HG02938 (cell line): Measurements from ENCODE around the gene SMIM14.
"Not testable (repeated sequence)": the region's sequence is repeated elsewhere in the genome, so short reads cannot be mapped to it uniquely, and the experiment has no call there.

Source experiments
- ATAC-seq: cut with Tn5 transposase; IDR thresholded peaks from one replicate; pipeline ENCODE4 v1.9.1; 2021; ENCODE audit warnings: mild to moderate bottlenecking, moderate library complexity; ENCODE audit not compliant: unreplicated experiment

SMIM14 gene

DNA sequence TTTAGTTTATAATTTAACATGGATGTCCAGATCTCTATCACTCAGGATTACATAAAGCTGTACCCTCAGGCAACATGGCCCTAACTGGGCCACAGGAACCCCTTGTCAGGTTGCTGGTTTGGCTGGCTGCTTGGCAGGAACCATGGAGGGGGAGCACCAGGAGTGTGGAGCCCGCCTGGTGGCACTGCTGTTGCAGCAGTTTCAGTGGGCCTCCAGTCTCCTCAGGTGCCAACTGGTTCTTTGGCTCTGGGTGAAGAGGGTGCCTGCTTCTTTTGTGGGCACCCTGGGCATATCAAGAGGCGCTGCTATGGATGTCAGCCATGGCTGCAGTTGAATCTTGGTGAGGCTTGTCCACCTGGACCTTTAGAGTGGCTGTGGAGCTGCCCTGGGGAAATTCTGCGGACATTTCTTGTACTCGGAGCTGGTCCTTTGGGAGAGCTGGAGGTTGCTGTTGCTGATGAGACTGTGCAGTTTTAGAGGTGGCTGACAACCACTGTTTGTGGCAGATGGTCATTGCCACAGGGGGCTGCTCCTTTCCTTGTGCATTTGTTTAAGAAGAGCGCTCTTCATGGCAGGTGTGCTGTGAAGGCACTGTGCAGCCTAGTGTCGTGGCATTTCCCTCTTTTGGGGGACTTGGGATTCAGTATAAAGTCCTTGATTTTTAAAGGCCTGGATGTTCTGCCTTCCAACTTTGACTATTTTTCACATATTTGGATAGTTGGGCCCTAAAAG is 10.3 kb upstream of the SMIM14 start:
- ATAC-seq: no peak

DNA sequence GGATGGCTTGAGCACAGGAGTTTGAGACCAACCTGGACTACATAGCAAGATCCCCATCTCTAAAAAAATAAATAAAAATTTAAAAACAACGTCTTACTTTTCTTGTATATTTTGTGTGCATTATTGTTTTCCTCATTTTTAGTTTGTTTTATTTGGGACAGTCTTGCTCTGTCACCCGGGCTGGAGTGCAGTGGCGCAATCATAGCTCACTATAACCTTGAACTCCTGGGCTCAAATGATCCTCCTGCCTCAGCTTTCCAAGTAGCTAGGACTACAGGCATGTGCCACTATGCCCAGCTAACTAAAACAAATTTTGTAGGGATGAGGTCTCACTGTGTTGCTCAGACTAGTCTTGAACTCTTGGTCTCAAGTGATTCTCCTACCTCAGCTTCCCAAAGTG is 9.5 kb upstream of the SMIM14 start:
- no peak for ATAC-seq

DNA sequence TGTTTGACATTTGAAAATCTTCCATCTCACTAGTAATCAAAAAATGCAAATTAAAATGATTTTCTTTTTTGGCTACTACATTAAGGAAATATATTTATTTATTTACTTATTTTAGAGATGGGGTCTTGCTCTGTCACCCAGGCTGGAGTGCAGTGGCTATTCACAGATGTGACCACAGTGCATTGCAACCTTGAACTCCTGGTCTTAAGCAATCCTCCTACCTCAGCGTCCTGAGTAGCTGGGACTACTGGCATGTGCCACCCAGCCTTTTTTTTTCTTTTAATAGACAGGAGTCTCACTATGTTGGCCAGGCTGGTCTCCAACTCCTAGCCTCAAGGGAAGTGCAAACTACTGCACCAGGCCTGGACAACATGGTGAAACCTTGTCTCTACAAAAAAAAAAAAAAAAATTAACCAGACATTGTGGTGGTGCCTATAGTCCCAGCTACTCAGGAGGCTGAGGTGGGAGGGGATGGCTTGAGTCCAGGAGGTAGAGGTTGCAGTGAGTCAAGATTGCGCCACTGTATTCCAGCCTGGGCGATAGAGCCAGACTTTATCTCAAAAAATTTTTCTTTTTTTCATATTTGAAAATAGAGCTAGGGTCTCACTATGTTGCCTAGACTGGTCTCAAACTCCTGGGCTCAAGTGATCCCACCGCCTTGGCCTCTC is 4.4 kb upstream of the SMIM14 start:
- no peak for ATAC-seq

DNA sequence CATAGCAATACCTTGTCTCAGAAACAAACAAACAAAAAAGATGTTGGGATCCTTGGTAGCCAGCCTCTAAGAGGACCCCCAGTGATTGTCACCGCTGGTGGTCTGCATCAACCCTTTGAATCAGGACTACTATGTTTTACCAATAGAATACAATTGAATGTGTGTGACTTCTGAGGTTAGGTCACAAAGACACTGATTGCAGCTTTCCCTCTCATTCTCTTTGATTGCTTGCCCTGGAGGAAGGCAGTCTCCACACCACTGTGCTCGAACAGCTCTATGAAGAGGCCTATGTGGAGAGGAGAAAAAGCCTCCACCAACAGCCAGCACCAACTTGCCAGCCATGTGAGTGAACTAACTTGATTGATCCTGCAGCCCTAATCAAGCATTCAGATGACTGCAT is 2.8 kb upstream of the SMIM14 start:
- ATAC-seq: no peak

DNA sequence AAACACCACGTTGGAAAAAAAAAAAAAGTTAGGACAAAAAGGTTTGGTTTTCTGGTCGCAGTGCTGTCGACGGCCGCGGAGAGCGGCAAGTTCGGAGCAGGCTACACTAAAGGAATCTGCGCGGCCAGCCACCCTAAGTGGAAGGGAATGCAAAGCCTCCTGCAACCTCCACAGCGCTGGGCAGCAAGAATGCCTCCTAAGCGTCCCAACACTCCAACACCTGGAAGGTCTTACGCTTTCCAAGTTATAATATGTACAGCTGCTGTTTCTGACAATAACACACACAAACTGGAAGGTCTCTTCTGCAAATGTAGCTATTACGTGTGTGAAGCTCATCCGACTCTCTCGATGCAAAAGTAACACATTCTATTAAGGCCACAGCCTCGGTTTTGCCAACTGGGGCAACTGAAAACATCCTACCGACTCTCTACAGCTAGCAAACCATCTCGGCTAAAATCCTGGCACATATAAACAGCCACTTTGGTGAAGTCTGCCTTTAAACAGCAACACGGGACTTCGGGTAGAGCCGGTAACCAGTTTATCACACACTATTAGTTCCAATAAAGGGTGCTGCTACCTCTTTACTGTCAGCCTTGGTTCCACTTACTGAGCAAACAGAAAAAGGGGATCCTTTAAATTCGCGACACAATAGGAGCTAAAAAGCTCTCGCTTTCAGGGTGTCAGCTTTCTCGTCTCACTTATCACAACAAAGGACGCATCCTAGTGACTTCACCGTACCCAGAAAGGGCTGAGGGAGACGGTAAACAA is 895 bp downstream of the SMIM14 start:
- peak; percentile 14 for ATAC-seq

DNA sequence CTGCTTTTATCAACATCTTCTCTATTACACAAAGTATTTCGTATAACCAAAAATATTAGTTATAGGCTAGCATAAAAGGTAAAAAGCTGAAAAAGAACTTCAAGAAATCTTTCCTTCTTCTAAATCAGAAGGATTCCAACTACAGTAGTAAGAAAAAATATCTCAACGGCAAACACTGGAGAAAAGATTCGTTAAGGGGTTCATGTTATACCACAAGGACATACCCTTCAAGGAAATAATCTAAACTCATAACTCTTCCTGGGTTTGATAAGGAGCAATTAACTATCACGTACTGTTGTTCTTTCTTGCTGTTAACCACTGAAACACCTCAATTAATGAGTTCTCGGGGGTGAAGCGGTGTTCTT is 1.5 kb downstream of the SMIM14 start:
- ATAC-seq: no peak

DNA sequence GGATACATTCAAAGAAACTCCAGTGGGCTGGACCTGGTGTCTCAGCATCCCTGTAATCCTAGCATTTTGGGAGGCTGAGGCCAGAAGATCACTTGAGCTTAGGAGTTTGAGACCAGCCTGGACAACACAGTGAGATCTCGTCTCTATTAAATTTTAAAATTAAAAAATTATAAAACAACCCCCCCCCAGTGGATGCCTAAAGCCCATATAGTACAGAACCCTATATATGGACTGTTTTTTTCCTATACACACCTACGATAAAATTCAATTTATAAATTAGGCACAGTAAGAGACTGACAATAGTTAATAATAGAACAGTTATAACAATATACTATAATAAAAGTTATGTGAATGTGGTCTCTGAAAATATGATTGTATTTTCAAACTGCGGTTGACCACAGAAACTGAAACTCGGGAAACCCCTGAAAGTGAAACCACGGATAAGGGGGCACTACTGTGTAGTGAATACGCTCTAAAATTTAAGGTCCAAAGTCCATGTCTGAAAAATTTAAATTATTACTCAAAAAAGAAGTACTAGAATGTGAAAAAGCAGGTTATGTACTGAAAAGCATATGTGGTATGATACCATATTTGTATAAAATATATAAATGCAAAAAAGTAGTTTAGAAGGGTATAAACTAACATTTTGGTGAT is 2.0 kb downstream of the SMIM14 start:
- no peak for ATAC-seq

DNA sequence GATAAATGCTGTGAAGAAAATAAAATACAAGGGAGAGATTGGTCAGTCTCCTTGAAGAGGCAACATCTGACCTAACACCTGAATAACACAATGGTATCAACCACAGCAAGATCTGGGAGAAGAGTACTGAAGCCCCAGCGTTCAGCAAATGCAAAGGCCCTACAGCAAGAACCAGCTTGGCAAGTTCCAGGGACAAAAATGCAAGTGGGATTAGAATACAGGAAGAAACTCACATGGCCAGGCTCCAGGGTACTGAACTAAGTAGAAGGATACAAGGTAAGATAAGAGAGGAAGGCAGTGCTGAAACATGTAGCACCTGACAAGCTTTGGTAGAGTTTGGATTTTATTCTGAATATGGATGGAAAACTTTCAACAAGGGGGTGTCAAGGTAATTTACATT is 3.6 kb downstream of the SMIM14 start:
- ATAC-seq: no peak

DNA sequence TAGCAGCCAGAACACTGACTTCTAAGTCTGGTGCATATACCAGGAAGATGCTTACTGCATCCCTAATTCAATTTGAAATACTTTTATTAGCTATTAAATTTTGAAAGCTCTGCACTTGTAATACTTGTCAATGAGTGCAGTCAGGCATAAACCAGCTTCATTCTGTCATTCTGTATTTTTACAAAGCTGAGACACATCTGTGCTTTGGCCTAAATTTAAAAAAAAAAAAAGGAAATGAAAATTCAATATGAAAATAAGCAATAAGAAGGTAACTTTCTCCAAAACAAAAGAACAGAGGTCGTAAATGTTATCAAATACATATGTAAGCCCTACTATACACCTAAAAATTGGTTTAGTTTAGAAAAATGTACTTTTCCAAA is 7.0 kb downstream of the SMIM14 start:
- ATAC-seq: peak; percentile 71

DNA sequence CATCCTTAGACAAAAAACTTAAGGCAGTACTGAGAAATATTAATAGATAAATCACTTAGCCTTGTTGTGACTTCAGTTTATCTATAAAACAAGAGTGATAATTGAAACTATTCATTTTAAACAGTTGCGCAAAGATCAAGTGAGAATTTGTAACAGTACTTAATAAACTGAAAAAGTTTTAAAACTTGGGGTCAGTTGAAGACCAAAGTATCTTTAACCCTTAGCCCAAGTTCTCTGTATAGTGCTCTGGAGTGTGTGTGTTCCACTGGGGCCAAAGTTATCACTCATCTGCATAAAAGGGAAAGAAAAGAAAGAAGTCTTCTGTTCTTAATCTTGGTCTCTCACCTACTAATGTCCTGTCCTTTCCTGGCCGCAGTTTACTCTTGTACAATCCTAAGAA is 11.3 kb downstream of the SMIM14 start:
- ATAC-seq: no peak

DNA sequence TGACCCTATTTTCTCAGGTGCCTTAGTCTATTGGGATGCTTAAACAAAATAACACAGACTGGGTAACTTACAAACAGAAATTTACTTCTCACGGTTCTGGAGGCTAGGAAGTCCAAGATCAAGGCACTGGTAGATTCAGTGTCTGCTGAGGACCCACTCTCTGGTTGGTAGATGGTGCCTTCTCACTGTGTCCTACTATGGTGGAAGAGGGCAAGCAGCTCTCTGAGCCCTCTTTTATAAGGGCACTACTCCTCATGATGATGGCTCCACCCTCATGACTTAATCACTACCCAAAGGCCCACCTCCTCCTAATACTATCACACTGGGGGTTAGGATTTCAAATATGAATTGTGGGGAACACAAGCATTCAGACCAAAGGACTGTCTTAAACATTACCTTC is 11.8 kb downstream of the SMIM14 start:
- ATAC-seq: no peak

DNA sequence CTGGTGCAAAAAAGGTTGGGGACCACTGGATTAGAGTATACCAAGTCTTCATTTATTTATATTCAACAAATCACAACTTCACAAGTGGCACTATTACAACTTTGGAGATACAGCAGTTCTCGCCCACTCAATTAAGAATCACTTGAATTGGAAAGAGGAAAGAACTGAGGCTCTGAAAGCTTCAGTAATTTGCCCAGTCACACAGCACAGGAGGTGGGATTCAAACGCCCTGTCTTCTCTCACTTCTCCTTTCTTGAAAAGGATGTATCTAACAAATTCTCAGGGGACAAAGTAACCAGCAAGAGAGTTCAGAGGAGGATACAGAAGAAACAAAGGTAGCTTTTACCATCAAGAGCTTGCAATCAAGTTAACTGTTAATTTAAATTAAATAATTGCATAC is 12.4 kb downstream of the SMIM14 start:
- no peak for ATAC-seq

DNA sequence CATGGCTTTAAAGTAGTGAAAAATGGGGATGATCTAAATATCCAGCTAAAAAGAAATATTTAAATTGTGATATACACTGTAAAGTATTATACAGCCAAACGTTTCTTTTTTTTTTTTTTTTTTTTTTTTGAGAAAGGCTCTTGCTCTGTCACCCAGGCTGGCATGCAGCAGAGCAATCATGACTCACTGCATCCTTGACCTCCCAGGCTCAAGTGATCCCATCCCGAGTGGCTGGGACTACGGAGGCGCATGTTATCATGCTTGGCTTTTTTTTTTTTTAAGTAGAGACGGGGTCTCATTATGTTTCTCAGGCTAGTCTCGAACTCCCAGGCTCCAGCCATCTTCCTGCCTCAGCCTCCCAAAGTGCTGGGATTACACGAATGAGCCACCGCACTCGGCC is 17.1 kb downstream of the SMIM14 start:
- ATAC-seq: no peak

DNA sequence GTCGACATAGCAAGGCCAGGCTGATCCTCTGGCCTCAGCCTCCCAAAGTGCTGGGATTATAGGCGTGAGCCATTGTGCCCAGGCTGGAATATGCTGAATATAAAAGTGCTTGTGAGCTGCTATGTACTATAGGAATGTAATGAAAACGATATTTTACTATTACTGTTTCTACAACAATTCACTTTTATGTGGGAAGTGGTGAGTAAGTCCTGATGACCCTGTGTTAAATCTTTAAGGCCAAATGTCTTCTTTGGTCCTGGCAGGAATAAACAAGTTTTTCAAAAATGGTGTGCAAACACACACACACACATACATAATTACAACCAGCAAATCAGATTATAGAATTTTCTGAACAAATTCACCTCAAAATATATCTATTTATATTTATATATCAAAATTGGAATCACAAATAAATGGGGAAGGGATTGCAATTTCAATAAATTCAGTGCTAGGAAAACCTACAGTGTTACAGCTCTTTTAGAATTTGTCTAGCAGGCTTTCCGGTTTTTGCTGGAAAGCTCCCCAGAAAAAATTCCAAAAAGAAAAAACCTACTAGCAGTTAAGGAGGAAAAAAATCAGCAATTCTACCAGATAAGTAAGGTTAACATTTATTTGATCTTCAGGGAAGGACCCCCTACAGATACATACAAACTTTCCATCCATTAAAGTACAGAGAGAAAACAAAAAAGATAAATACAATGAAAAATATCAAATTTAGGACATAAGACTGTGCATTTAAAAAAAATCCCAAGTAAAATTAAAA is 17.9 kb downstream of the SMIM14 start:
- no peak for ATAC-seq

DNA sequence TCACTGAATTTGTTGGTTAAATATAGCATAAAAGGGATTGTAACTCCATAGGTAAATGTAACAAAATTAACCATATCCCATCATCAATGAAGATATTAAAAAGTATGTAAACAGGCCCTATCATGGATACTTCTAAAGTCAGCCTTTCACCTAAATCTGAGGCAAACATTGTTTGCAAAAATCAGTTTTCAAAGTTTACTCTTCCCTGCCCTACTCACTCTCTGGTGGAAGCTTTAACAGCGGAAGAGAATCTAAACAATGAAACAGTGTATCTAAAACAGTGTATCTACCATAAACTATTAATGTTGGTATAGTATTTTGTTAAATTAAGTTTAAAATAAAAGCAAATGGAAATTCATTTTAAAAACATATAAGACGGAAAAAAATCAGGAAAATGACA is 21.1 kb downstream of the SMIM14 start:
- ATAC-seq: no peak

DNA sequence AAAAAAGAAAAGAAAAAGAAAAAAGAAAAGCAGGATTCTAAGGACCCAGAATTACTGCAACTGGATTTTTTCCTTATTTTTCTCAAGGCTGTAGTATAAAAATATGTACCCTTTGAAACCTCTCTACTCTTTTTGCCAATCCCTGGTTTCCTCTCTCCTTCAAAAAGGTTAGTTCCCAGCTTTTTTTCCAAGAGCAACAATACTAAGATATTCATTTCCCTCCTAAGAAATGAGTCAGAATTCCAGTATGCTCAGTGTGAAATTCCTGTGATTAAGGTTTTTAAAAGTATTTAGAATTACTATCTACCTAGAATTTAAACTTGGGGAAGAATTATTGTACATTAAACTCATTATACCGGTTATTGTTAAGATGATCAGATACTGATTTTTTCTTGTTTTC is 22.0 kb downstream of the SMIM14 start:
- ATAC-seq: no peak

DNA sequence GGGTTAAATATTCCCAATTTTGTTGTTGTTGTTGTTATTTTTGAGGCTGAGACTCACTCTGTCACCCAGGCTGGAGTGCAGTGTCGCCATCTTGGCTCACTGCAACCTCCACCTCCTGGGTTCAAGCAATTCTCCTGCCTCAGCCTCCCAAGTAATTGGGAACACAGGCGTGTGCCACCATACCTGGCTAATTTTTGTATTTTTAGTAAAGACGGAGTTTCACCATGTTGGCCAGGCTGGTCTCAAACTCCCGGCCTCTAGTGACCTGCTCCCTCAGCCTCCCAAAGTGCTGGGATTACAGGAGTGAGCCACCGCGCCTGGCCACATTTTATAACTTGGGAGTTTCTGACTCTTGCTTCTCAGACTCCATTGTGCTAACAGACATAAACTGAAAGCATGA is 22.6 kb downstream of the SMIM14 start:
- not testable (repeated sequence) for ATAC-seq

DNA sequence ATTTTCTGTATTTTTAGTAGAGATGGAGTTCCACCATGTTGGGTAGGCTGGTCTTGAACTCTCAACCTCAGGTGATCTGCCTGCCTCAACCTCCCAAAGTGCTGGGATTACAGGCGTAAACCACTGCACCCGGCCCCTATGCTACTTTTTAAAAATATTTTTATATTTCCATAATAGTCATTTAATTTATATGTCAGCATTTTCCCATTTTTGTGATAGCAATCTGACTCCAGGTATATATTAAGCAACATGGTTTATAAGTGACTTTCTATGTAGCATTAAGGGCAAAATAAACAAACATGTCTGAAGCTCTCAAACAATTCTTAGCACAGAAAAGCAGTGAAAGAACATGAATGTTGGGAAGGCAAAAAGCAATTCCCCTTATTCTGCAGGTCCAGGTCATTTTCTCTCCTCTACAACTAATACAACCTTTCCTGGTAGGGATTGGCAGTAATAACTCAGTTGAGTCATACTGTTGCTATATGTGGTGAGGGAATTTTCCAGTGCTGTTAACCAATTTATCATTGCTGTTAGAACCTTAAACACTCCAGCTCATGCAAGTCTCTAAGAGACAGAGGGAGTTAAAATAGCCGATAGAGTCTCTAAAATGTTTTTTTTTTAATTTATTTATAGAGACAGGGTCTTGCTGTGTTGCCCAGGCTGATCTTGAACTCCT is 24.0 kb downstream of the SMIM14 start:
- ATAC-seq: no peak

DNA sequence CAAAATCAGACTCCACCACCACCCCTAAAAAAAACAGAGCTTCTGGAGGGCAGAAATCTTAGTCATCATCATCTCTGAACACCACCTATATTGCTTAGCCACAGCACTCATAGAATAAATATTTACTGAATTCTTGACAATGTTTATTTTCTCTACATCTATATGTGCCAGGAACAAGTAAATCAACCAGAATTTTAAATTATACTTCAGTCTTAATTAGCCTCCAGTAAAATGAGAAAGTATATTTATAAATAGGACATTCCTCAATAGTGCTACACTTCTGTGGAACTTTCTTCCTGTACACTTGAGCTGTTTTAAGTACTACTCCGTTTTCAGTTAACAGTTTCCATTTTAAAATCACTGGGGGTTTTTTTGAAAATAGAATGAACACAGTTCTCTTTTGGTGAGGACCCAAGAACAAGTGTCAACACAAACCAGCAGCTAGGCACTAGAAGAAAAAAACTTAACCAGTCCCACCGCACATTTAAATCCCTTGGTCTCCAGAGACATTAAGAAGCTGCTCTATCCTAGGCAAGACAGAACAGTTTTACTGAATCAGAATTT is 25.5 kb downstream of the SMIM14 start:
- peak; percentile 37 for ATAC-seq

DNA sequence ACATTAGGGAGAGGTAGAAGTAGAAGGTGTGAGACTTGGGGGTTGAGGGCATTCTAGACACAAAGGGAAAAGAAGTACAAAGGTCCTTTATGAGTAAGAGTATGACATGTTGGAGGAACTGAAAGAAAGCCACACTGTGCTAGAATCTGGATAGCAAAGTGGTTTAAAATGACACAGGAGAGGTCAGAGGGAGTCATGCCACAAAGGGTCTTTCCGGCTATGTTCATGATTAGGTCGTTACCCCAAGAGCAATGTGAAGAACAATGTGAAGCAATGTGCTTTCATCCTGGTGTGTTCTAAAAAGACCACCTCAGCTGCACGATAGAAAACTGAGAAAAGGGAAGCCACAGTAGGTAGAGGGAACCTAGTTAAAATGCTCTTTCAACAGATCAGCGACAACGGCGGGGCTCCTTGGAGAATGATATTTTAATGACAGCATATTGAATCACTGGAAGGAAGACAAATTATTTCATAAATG is 29.2 kb downstream of the SMIM14 start:
- ATAC-seq: peak; percentile 93
